GM21786 (cell line): ENCODE data around the gene PRR23E.

Experiments used
- ATAC-seq: cut with Tn5 transposase; IDR thresholded peaks from one replicate; pipeline ENCODE4 v1.9.1; 2021; ENCODE audit not compliant: unreplicated experiment

PRR23E gene

DNA sequence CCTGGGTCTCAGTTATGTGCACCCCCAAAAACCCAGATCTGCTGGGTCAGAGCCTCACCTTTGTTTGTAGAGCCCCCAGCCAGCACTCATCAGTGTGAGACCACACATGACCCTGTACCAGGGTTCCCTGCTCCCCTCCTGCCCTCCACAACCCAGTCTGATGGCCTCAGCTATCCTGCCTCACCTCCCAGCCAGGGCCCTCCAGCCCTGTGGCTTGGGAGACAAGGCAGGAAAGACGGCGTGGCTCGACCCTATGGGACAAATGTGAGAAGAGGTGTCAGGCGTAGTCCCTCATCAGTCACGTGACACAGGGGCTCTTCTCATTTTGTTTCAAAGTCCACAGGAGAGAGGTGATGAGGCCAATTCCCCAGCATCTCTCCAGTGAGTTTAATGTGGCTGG is 28.3 kb upstream of the PRR23E start:
- no peak for ATAC-seq

DNA sequence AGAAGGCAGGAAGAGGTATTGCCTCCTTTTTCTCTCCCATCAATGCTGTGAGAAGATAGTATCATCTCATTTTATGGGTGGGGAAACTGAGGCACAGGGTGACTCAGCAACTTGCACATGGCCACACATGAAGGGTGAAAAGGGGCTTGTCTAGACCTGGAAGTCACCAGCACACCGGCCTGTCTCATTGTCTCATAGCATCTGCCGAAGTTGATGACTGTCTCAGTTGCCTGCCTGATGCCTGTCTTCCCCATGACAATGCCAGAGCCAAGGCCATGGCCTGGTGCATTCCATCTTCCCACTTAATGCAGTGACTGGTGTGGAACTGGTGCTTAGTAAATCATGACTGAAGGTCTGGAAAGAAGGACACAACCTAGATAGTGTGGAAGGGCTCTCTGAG is 27.9 kb upstream of the PRR23E start:
- ATAC-seq = no peak

DNA sequence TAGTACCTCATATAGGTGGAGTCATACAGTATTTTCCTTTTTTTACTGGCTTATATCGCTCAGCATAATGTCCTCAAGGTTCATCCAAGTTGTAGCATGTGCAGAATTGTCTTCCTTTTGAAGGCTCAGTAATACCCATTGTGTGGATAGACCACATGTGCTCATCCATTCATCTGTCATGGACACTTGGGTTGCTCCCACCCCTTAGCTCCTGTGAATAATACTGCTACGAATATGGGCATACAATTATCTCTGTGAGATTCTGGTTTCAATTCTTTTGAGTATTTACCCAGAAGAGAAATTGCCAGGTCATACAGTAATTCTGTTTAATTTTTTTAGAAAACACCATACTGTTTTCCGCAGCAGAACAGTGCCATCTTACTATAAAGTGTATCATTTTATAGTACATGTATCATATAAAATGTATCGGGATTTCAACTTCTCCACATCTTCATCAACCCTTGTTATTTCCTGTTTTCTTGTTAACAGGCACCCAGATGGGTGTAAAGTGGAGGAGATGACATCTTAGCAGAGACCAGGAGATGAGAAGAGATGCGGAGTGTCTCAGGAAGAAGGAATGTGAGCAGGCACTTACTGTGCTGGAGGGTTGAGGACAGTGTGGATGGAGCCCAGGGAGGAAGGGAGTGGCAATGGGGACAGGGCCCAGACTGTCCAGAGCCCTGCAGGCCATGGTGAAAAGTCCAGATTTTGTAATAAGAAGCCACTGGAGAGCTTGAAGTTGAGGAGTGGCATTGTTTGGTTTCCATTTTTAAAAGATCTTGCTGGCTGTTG is 27.0 kb upstream of the PRR23E start:
- ATAC-seq = no peak

DNA sequence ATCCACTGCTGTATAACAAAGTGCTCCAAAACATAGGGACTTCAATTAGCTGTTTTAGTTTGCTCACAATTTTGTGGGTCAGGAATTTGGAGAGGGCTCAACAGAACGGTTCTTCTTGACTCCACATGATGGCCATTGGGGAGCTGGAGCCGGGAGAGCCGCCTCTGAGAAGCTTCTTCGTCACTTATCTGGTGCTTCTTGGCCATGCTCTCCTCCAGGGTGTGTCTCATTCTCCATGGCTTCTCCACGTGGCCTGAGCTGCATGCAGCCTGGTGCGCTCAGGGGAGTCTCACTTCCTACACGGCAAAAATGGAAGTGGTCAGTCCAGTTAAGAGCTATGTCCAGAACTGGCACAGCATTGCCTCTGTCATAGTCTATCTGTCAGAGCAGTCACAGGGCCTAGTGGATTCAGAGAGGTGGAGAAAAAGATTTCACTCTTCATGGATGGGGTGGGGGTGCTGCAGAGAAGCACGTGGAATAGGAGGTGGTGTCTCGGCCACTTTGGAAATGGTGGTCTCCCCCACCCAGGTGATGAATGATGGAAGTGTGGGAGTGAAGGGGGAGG is 26.3 kb upstream of the PRR23E start:
- no peak for ATAC-seq

DNA sequence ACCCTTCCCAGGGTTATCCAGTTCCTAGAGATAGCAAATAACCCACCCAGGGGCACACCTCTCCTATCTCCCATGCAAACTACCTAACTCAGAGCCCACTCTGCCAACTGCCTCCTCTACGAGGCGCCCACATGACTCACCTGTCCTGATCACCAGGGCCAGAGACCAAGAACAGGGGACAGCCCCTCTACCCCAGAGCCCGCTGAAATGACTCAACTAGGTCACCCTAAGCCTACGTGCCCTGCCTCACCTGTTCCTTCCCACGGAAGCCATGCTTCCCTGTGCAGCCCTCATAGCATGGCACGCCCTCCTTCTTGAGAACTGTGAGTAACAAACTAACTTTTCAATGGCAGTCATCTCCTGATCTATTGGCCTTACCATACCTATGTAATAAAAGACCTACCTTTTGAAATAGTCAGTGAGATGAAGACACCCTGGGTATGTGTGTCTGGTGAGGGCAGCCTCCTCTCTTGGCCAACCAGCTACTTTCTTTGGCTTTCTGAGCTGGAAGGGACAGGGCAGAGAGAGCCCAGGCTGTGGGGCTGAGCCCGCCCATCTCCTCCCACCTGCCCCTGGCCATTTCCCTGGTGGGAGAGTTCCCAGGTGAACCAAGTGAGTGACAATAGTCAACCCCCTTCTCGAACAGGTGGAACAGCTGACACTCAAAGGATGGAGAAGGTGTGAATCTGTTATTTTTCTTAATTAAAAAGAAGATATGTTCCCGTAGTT is 25.5 kb upstream of the PRR23E start:
- ATAC-seq = no peak

DNA sequence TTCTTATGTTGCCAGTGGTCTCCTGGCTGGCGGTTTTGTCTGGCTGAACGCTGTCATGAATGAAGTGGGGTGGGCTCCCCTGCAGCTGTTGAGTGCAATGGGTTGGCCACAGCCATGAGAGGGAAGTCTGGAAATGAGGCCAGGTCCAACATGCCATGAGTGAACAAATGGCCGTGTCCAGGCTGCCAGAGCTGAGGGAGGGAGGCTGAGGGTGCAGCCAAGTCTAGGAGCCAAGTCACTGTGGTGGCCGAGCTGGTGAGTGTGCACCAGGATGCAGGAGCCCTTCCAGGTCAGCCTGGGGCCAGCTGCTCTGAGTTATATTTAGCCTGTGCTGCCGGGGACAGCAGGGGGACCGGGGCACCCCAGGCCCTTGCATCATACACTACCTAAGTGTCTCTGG is 24.7 kb upstream of the PRR23E start:
- ATAC-seq = no peak

DNA sequence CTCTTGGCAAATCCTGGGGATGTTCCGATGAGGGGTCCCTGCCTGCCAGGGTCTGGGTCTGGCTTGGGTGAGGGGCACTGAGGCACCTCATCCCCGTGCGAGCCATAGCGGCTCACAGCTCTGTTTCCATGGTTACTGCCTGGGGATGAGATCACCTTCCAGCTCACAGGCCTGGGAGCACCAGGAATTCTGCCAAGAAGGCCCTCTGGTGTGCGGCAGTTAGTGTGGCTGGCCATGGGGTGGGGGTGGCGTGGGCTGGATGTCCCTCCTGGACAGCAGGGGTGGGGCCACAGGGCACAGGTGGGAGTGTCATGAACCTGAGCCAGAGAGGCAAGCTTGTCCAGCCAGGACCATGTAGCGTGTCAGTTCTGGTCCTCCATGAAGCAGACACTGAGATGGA is 22.1 kb upstream of the PRR23E start:
- no peak for ATAC-seq

DNA sequence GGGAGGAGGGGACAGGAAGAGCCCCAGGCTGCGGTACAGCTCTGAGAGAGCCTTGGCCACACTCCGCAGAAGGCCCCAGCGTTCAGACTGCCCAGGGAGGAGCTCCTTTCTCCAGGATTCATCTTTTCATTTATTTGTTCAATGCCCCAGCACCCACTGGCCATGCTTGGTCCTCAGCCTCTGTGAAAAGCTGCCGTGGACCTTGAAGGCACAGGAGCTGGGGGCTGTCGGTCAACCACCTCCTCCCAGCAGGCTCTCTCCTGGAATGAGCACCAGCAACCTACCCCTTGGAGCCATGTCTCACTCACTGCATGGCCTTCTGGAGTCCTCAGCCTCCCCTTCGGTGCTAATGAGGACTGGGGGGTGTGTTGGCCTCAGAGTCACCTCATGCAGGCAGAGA is 21.6 kb upstream of the PRR23E start:
- ATAC-seq = no peak

DNA sequence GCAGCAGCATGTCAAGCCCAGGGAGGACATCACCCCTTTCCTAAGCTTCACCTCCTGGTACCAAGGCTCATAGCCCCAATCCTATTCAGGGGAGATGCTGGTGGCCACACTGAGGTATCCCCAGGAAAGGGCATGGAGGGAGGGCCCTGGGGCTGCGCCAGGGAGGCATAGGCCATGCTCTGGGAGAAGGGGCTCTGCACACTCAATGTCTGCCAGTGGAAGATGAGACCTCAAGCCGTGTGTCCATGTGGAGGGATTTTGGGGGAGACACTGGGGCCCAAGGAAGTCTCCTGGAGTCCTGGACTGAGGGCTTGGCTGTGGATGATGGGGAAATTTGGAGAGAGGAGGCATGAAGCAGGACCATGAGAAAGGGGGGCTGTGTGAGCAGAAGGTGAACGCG is 21.2 kb upstream of the PRR23E start:
- ATAC-seq = no peak

DNA sequence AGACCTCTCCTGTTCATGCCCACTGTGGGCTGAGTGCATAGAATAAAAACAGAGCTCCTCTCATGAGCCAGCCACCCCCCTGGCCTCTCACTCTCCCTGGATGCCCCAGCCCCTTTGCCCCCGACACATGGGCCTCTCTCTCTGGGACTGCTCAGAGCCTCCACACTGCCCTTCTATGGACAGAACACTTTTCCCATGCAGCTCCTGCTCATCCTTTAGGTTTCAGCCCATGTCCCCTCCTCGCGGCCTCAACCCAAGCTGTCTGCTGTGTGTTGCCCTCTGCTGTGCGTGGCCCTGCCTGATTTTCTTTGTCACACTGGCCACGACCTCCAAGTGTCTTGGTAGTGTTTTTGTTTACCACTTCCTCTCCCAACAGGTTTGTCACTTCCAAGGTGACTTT is 20.7 kb upstream of the PRR23E start:
- no peak for ATAC-seq

DNA sequence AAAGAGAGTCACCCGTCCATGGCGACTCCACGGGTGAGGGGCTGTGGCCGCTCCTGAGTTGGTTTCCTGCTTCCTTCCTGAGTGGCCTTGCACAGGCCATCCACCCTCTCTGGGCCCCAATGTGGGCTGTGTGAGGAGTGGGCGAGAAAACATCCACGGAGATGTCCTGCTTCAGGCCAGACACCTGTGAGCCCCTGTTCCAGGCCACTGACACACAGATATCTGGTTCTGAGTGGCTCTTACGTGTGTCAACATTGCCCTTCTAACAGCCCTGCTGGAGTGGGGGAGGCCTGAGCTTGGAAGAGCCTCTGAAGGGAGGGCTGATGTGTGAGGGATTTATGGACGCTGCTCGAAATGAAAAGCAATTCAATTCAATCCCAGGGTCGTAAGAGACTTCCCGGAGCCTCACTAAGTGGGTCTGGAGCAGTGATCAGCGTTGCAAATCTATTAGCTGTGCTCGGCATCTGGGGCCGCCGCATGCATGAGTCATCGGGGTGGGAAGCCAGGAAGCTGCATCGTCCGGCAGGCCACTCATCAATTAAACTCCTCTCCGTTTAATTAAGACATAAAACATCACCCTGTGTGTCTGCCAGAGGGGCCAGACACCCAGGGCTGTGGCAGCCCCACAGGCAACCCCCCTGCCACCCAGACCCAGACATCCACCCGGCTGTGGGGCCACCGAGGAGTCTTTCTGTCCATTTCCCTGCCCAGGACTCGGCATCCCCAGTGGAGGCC is 20.0 kb upstream of the PRR23E start:
- ATAC-seq = no peak

DNA sequence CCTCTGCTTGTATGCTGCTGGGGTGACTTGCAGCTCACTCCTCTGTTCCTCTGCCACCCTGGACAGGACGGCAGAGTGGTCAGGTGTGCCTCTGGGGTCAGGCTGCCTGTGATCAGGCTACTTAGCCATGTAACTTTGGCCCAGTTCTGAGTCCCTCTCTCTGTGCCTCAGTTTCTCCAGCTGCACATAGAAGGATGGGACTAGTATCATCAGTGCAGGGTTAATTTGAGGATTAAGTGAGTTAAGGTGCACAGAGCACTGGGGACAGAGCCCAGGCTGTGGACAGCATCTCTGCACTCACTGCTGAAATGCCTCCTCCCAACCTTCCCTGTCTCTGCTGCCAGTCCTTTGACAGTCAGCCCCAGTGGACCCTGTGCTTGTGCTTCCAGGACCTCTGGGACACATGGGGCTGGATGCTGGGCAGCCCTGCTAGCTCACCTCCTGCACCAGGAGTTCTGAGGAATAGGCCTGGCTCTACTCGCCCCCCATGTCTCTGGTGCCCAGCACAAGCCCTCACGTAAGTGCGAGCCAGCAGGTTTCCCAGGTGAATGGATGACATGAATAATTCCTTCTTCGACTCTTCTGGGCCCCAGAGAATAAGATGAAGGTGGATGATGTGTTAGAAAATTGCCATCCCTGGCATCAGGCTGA is 19.3 kb upstream of the PRR23E start:
- no peak for ATAC-seq

DNA sequence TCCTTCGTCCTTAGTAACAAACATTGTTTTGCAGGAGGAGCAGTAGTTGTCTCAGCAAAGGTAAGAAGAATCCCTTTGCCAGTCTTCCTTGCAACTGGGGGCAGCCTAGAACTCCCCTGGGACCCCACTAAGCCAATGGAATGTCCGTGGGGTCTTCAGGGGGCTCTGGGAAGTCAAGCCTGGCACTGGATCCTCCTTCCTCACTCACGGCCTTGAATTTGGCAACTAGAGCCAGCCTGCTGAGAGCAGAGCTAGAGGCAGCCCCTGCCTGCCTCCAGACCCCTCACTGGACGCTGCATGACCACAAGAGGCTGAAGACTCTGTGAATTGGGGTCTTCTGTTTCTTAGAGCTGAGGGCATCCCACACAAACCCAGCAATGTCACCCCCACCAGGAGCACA is 18.6 kb upstream of the PRR23E start:
- no peak for ATAC-seq

DNA sequence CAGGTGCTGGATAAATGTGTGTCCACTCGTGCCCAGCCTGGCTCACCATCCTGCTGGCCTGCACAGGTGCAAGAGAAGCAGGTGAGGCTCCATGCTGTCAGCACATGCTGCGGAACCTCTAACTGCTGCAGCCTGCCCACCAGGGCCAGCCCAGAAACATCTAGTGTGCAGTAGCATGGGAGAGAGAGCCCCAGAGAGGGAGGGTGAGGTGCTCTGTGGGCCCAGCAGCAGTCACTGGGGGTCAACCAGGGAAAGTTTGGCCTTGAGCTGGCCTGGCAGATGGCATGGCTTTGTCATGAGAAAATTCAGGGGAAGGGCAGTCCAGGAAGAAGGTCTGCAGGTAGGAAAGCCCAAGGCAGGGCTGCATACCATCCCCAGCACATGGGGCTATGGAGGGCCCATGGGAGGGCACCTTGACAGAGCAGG is 18.2 kb upstream of the PRR23E start:
- no peak for ATAC-seq

DNA sequence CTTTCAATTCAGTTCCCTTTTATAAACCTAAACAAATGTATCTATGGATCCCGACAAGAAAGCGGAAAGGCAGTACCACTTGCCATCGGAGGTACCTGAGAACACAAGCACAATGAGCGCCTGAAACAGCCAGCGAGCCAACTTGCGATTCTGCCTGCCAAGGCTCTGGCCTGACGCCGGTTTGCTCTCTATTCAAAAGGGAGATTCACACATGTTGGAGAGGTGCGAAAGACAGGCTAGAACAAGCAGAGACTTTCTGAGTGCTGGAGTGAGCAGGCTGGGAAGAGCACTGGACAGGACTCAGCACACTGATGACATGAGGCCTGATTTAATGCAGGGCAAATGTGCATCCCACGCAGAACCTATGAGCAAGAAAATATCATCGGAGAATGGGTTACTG is 17.7 kb upstream of the PRR23E start:
- no peak for ATAC-seq

DNA sequence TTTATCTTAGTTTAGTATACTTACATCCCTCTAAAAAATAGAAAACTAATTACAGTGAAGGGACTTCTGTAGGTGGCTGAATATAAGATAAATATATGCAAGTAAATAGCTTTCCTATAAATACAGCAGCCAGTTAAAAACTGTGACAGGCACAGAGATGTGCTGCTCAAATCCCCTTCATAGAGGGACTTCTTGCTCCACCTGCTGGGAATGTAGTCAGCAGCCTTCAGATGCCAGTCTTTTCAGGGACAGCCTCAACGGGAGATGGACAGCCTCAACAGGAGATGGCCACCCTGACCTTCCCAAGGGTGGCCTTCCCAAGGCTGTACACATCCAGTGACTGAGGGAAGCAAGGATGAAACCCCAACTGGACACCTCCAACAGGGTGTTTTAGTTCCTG is 15.7 kb upstream of the PRR23E start:
- ATAC-seq = no peak

DNA sequence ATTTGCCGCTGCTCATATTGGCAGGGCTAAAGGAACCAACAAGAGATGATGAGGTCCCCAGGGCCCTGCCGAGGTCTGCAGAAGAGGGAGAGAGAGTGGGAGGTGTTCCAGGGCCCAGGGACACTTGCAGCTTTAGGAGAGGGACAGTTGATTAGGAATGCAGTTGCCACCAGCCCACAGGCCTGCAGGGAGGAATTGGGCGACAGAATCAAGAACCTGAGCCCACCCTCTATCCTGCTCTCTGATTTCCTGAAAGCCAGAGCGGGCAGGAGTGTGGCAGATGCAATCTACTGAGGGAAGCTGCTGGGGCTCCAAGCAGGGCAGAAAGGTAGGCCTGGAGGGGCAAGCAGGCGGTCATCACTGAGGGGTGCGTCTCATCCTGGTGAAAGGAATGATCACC is 12.1 kb upstream of the PRR23E start:
- no peak for ATAC-seq

DNA sequence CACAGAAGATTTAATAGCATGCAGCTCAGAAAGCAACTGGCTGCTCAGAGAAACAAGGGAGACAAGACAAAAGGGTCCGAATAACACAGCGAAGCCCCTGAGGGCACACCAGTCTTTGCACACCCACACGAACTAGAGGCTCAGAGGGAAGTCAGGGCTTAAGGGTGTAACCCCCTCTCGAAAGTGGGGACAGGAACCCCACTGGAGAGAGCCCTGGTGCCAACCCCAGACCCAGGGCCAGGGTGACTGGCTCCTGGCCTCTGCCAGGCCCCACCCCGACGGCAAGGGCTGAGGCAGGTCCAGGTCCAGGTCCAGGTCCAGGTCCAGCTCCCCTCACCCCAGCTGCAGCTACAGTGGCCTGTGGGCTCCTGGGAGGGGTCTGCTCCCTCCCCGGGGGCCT is 10.5 kb upstream of the PRR23E start:
- no peak for ATAC-seq

DNA sequence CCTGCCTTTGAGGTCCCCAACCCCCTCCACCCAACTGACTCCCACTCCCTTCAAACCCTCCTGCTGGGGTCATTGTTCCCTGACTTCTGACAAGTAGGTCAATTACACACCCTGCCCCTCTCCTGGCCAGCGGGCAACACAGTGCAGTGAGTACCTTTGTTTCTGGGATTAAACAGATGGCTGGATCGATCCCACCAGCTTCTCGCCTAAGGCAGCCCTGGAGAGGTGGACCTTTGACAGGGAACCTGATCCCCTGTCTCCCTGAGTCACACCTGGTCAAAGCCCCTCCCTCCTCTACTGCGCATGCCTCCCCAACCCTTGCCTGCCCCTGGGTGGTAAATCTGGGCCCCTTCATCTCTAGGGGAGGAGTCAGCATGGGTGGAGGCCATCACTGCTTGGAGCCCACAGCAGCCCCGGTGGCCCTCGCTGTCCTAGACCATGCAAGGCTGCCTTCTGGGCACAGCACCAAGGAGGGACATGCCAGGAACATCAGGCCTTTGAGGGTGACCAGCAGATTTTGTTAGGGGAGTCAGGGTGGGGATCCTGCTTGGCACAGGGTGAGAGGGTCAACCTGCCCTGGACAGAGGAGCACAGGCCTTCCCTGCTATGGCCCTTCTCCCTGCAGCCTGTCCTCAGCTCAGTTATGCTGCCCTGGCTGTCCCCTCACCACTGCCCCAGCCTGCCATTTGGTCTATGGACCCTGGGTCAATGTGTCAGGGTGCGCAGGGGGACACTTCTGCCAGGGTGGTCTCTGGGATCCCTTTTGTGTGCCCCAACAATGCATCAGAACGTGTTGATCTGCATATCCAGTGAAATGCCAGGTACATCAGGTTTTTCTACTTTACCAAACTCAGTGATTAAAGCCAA is 9.8 kb upstream of the PRR23E start:
- no peak for ATAC-seq
